GM18858 (cell line): ENCODE results near the gene GLS.
"Not testable (repeated sequence)": the region's sequence is repeated elsewhere in the genome, so short reads cannot be mapped to it uniquely, and the experiment has no call there.

Experiments used
- ATAC-seq: cut with Tn5 transposase; IDR thresholded peaks from one replicate; pipeline ENCODE4 v1.9.1; 2021; ENCODE audit not compliant: unreplicated experiment

The GLS gene

GRCh38 chr2:190880378-190881083 is at the start of gene GLS:
Gene GLS (plus strand): TSS chr2:190880821. CDS start chr2:190881085, 264 bp downstream.
- peak; percentile 54 for ATAC-seq

- ATAC-seq: no peak
Measured at GRCh38 chr2:190831941-190832340, 48.7 kb upstream of the GLS start.

- ATAC-seq: no peak
Measured at GRCh38 chr2:190834890-190835208, 45.8 kb upstream of the GLS start.

- ATAC-seq: no peak
Measured at GRCh38 chr2:190835303-190835930, 45.2 kb upstream of the GLS start.

GRCh38 chr2:190836767-190837166 is 43.9 kb upstream of the GLS start:
- no peak for ATAC-seq

- ATAC-seq: no peak
Measured at GRCh38 chr2:190837420-190837819, 43.2 kb upstream of the GLS start.

GRCh38 chr2:190837952-190838361 is 42.7 kb upstream of the GLS start:
- ATAC-seq: no peak

GRCh38 chr2:190838492-190838910 is 42.1 kb upstream of the GLS start:
- ATAC-seq: no peak

- no peak for ATAC-seq
Measured at GRCh38 chr2:190840569-190841172, 40.0 kb upstream of the GLS start.

GRCh38 chr2:190841707-190842505 is 38.7 kb upstream of the GLS start:
- no peak for ATAC-seq

- ATAC-seq: no peak
Measured at GRCh38 chr2:190842606-190843104, 38.0 kb upstream of the GLS start.

GRCh38 chr2:190843890-190844699 is 36.5 kb upstream of the GLS start:
- ATAC-seq: peak; percentile 90

GRCh38 chr2:190844700-190845401 is 35.8 kb upstream of the GLS start:
- no peak for ATAC-seq

- ATAC-seq: no peak
Measured at GRCh38 chr2:190846746-190847145, 33.9 kb upstream of the GLS start.

GRCh38 chr2:190847504-190848081 is 33.0 kb upstream of the GLS start:
- no peak for ATAC-seq

- ATAC-seq: no peak
Measured at GRCh38 chr2:190849774-190850173, 30.8 kb upstream of the GLS start.

GRCh38 chr2:190853022-190853421 is 27.6 kb upstream of the GLS start:
- not testable (repeated sequence) for ATAC-seq

GRCh38 chr2:190853531-190854383 is 26.9 kb upstream of the GLS start:
- peak; percentile 71 for ATAC-seq

GRCh38 chr2:190854726-190855125 is 25.9 kb upstream of the GLS start:
- no peak for ATAC-seq
